SHP77 (cell line): ENCODE measurements around the gene YPEL5.

Experiments used
- DNase-seq, 2 experiments: peaks; one replicate each; lab custom pipeline; 2025; lab: John Stamatoyannopoulos, UW

YPEL5 gene

GRCh38 chr2:30165617-30166016 lies 18.8 kb downstream of the YPEL5 start:
- no peak for DNase-seq

- DNase-seq: no peak
These were observed 25.8 kb downstream of the YPEL5 start for GRCh38 chr2:30172627-30173026.

- DNase-seq: no peak
These were observed 30.6 kb downstream of the YPEL5 start for GRCh38 chr2:30177440-30177839.

GRCh38 chr2:30177956-30178355 lies 31.1 kb downstream of the YPEL5 start:
- DNase-seq: no peak

GRCh38 chr2:30178618-30179434 lies 32.0 kb downstream of the YPEL5 start:
- peak in 1 of 2 experiments; percentile 13 for DNase-seq

- DNase-seq: no peak
These were observed 32.7 kb downstream of the YPEL5 start for GRCh38 chr2:30179536-30179935.

- DNase-seq: no peak
These were observed 33.4 kb downstream of the YPEL5 start for GRCh38 chr2:30180226-30180625.

- DNase-seq: no peak
These were observed 34.4 kb downstream of the YPEL5 start for GRCh38 chr2:30181176-30181575.

GRCh38 chr2:30184035-30184434 lies 37.2 kb downstream of the YPEL5 start:
- DNase-seq: no peak

- DNase-seq: no peak
These were observed 38.4 kb downstream of the YPEL5 start for GRCh38 chr2:30185178-30185577.

- DNase-seq: no peak
These were observed 41.5 kb downstream of the YPEL5 start for GRCh38 chr2:30188292-30188691.

- no peak for DNase-seq
These were observed 43.8 kb downstream of the YPEL5 start for GRCh38 chr2:30190637-30191036.

GRCh38 chr2:30191107-30191506 lies 44.3 kb downstream of the YPEL5 start:
- DNase-seq: no peak

- DNase-seq: no peak
These were observed 45.0 kb downstream of the YPEL5 start for GRCh38 chr2:30191819-30192271.

- DNase-seq: no peak
These were observed 45.5 kb downstream of the YPEL5 start for GRCh38 chr2:30192314-30192713.

GRCh38 chr2:30193104-30193681 lies 46.4 kb downstream of the YPEL5 start:
- DNase-seq: no peak

- DNase-seq: no peak
These were observed 47.6 kb downstream of the YPEL5 start for GRCh38 chr2:30194421-30194820.

- no peak for DNase-seq
These were observed 48.2 kb downstream of the YPEL5 start for GRCh38 chr2:30195016-30195415.

- DNase-seq: no peak
These were observed 50.9 kb downstream of the YPEL5 start for GRCh38 chr2:30197570-30198192.

GRCh38 chr2:30201990-30202389 lies 55.2 kb downstream of the YPEL5 start:
- no peak for DNase-seq

GRCh38 chr2:30203156-30203555 lies 56.3 kb downstream of the YPEL5 start:
- no peak for DNase-seq

- no peak for DNase-seq
These were observed 57.5 kb downstream of the YPEL5 start for GRCh38 chr2:30204281-30204680.

- DNase-seq: no peak
These were observed 58.6 kb downstream of the YPEL5 start for GRCh38 chr2:30205456-30205855.
